ENCODE results near the gene CYP1B1.

Gene CYP1B1

GRCh38 chr2:38074764-38075506, 1.0 kb downstream of the CYP1B1 start:
- no peak for DNase-seq

- no peak for DNase-seq
Observed at GRCh38 chr2:38074058-38074763, 1.7 kb downstream of the CYP1B1 start.

GRCh38 chr2:38073211-38074057, 2.5 kb downstream of the CYP1B1 start:
- no peak for DNase-seq

- DNase-seq: no peak
Observed at GRCh38 chr2:38070438-38070837, 5.5 kb downstream of the CYP1B1 start.

- DNase-seq: no peak
Observed at GRCh38 chr2:38068234-38068633, 7.7 kb downstream of the CYP1B1 start.

GRCh38 chr2:38066421-38067115, 9.4 kb downstream of the CYP1B1 start:
- no peak for DNase-seq

GRCh38 chr2:38065502-38066135, 10.3 kb downstream of the CYP1B1 start:
- DNase-seq: no peak

GRCh38 chr2:38064801-38065501, 11.0 kb downstream of the CYP1B1 start:
- no peak for DNase-seq

- DNase-seq: no peak
Observed at GRCh38 chr2:38060236-38061018, 15.5 kb downstream of the CYP1B1 start.

GRCh38 chr2:38057651-38058410, 18.1 kb downstream of the CYP1B1 start:
- DNase-seq: no peak

GRCh38 chr2:38056216-38056615, 19.7 kb downstream of the CYP1B1 start:
- DNase-seq: no peak

- no peak for DNase-seq
Observed at GRCh38 chr2:38045811-38046210, 30.1 kb downstream of the CYP1B1 start.

GRCh38 chr2:38039121-38039910, 36.6 kb downstream of the CYP1B1 start:
- DNase-seq: no peak

- no peak for DNase-seq
Observed at GRCh38 chr2:38038682-38039081, 37.3 kb downstream of the CYP1B1 start.

GRCh38 chr2:38037757-38038621, 38.0 kb downstream of the CYP1B1 start:
- DNase-seq: no peak

GRCh38 chr2:38037325-38037724, 38.6 kb downstream of the CYP1B1 start:
- no peak for DNase-seq

- DNase-seq: no peak
Observed at GRCh38 chr2:38035968-38036367, 40.0 kb downstream of the CYP1B1 start.

GRCh38 chr2:38033646-38034045, 42.3 kb downstream of the CYP1B1 start:
- DNase-seq: no peak

All from NCI-H2029 treated with DMSO at 0.1 percent for 48 hours (cell line).